Activated T-cell treated with anti-CD3 and anti-CD28 coated beads, Interleukin-2, amount 50 U/mL, for 72 hours (primary cell): Measurements from ENCODE around the gene TMEM266. TPM values are rescaled to one million over a fixed set of nuclear protein-coding genes. Genes with fewer than 3 reads are reported as not detected.

Source experiments
- ATAC-seq, 2 donors: fragments of 150-1000 bp; cut with Tn5 transposase; replicated peaks in 1 of 2; 2 replicates each; pipeline ENCODE4 v1.10.0; 2021; ENCODE audit warnings: moderate library complexity in 2 of 2, mild to moderate bottlenecking in 1 of 2
- DNase-seq, 2 donors: peaks; one replicate each; pipeline ENCODE4 v3.0.0; 2021 to 2022; ENCODE audit warnings: mixed read lengths in 1 of 2
- H3K27ac Mint-ChIP-seq: one replicate; pipeline ENCODE4 v1.8.0; 2022; ENCODE audit warnings: mild to moderate bottlenecking, moderate library complexity, mixed read lengths
- H3K27me3 Mint-ChIP-seq: one replicate; pipeline ENCODE4 v1.8.0; 2022; ENCODE audit warnings: low read depth, mixed read lengths
- H3K36me3 Mint-ChIP-seq, 2 donors: one replicate each; pipeline ENCODE4 v1.8.0; 2022; ENCODE audit warnings: mixed read lengths in 2 of 2, mild to moderate bottlenecking in 1 of 2; ENCODE audit not compliant: insufficient read depth in 2 of 2
- H3K4me1 Mint-ChIP-seq: one replicate; pipeline ENCODE4 v1.8.0; 2022; ENCODE audit warnings: low read depth, mixed read lengths
- H3K4me3 Mint-ChIP-seq, 2 donors: one replicate each; pipeline ENCODE4 v1.8.0; 2022; ENCODE audit warnings: mild to moderate bottlenecking in 2 of 2, mixed read lengths in 2 of 2, moderate library complexity in 2 of 2
- H3K9me3 Mint-ChIP-seq, 2 donors: one replicate each; pipeline ENCODE4 v1.8.0; 2022; ENCODE audit warnings: mixed read lengths in 2 of 2
- total RNA-seq, 2 donors: library from RNA; stranded (reverse); gene quantifications; one replicate each; pipeline ENCODE4 v1.2.3, GENCODE V29; 2022

TMEM266 gene
- total RNA-seq, 2 donors from 2014 or later: not detected

- H3K4me1 Mint-ChIP-seq: no peaks in the 10 kb centered on the region
- H3K4me3 Mint-ChIP-seq: no peak overlapping the region
- ATAC-seq (no peak), DNase-seq (no peak)
- no peaks in the 10 kb centered on the region for H3K27me3 Mint-ChIP-seq
- no peaks in the 10 kb centered on the region for H3K9me3 Mint-ChIP-seq
- H3K27ac Mint-ChIP-seq: no peak overlapping the region
- no peaks in the 10 kb centered on the region for H3K36me3 Mint-ChIP-seq
These were observed 140.9 kb downstream of the TMEM266 start for GRCh38 chr15:76200641-76201105.

- ATAC-seq: no peak
- no peak overlapping the region for H3K27ac Mint-ChIP-seq
- no peak for DNase-seq
- H3K27me3 Mint-ChIP-seq: no peaks in the 10 kb centered on the region
- H3K4me3 Mint-ChIP-seq: no peak overlapping the region
- no peaks in the 10 kb centered on the region for H3K9me3 Mint-ChIP-seq
- H3K36me3 Mint-ChIP-seq: no peaks in the 10 kb centered on the region
- no peaks in the 10 kb centered on the region for H3K4me1 Mint-ChIP-seq
These were observed 141.9 kb downstream of the TMEM266 start for GRCh38 chr15:76201536-76202255.

GRCh38 chr15:76203346-76204108, 143.7 kb downstream of the TMEM266 start:
- no peak overlapping the region for H3K27ac Mint-ChIP-seq
- H3K36me3 Mint-ChIP-seq: peaks cover 0 to 2% of the 10 kb centered on the region in 2 donors
- H3K4me3 Mint-ChIP-seq: no peak overlapping the region
- ATAC-seq: no peak
- no peaks in the 10 kb centered on the region for H3K9me3 Mint-ChIP-seq
- no peaks in the 10 kb centered on the region for H3K27me3 Mint-ChIP-seq
- no peak for DNase-seq
- no peaks in the 10 kb centered on the region for H3K4me1 Mint-ChIP-seq

GRCh38 chr15:76204109-76204845, 144.5 kb downstream of the TMEM266 start:
- Mint-ChIP-seq H3K36me3 (peaks cover 0 to 2% of the 10 kb centered on the region in 2 donors), H3K27me3 (no peaks in the 10 kb centered on the region), H3K9me3 (no peaks in the 10 kb centered on the region), H3K27ac (no peak overlapping the region), H3K4me1 (no peaks in the 10 kb centered on the region), H3K4me3 (no peak overlapping the region)
- DNase-seq (no peak), ATAC-seq (no peak)

GRCh38 chr15:76204916-76205460, 145.2 kb downstream of the TMEM266 start:
- Mint-ChIP-seq H3K9me3 (no peaks in the 10 kb centered on the region), H3K4me3 (no peak overlapping the region), H3K27me3 (no peaks in the 10 kb centered on the region), H3K27ac (no peak overlapping the region), H3K4me1 (no peaks in the 10 kb centered on the region), H3K36me3 (peaks cover 0 to 2% of the 10 kb centered on the region in 2 donors)
- DNase-seq: no peak
- ATAC-seq: no peak

GRCh38 chr15:76206325-76206976, 146.7 kb downstream of the TMEM266 start:
- Mint-ChIP-seq H3K4me3 (no peak overlapping the region), H3K36me3 (peaks cover 0 to 2% of the 10 kb centered on the region in 2 donors), H3K9me3 (no peaks in the 10 kb centered on the region), H3K4me1 (no peaks in the 10 kb centered on the region), H3K27ac (no peak overlapping the region), H3K27me3 (no peaks in the 10 kb centered on the region)
- DNase-seq (no peak), ATAC-seq (no peak)

- Mint-ChIP-seq H3K9me3 (no peaks in the 10 kb centered on the region), H3K27ac (no peak overlapping the region), H3K27me3 (no peaks in the 10 kb centered on the region), H3K36me3 (peaks cover 0 to 2% of the 10 kb centered on the region in 2 donors), H3K4me3 (no peak overlapping the region), H3K4me1 (no peaks in the 10 kb centered on the region)
- ATAC-seq (no peak), DNase-seq (no peak)
These were observed 148.4 kb downstream of the TMEM266 start for GRCh38 chr15:76208084-76208785.

- Mint-ChIP-seq H3K4me1 (no peaks in the 10 kb centered on the region), H3K4me3 (no peak overlapping the region), H3K36me3 (peaks cover 0 to 2% of the 10 kb centered on the region in 2 donors), H3K9me3 (no peaks in the 10 kb centered on the region), H3K27me3 (no peaks in the 10 kb centered on the region), H3K27ac (no peak overlapping the region)
- ATAC-seq: peak in 1 of 2 donors; percentile 15
- DNase-seq: no peak
These were observed 149.1 kb downstream of the TMEM266 start for GRCh38 chr15:76208786-76209424.

- Mint-ChIP-seq H3K4me3 (no peak overlapping the region), H3K4me1 (no peaks in the 10 kb centered on the region), H3K9me3 (no peaks in the 10 kb centered on the region), H3K27me3 (no peaks in the 10 kb centered on the region), H3K27ac (no peak overlapping the region), H3K36me3 (peaks cover 0 to 2% of the 10 kb centered on the region in 2 donors)
- DNase-seq (no peak), ATAC-seq (no peak)
These were observed 149.7 kb downstream of the TMEM266 start for GRCh38 chr15:76209523-76209922.

- Mint-ChIP-seq H3K4me1 (no peaks in the 10 kb centered on the region), H3K36me3 (peaks cover 0 to 2% of the 10 kb centered on the region in 2 donors), H3K9me3 (no peaks in the 10 kb centered on the region), H3K4me3 (no peak overlapping the region), H3K27ac (peak overlapping the region; percentile 8), H3K27me3 (no peaks in the 10 kb centered on the region)
- ATAC-seq: no peak
- DNase-seq: no peak
These were observed 150.2 kb downstream of the TMEM266 start for GRCh38 chr15:76209942-76210341.

- no peak for ATAC-seq
- Mint-ChIP-seq H3K27ac (no peak overlapping the region), H3K27me3 (no peaks in the 10 kb centered on the region), H3K9me3 (no peaks in the 10 kb centered on the region), H3K4me3 (no peak overlapping the region), H3K4me1 (no peaks in the 10 kb centered on the region), H3K36me3 (peaks cover 3 to 13% of the 10 kb centered on the region in 2 donors)
- DNase-seq: no peak
These were observed 155.8 kb downstream of the TMEM266 start for GRCh38 chr15:76215634-76216033.
